ENCODE data around the gene CHCHD3. TPM values are rescaled to one million over a fixed set of nuclear protein-coding genes. Genes with fewer than 3 reads are reported as not detected.

CHCHD3 gene
- total RNA-seq, 4 donors from 2014 or later: 40.6 to 66.6 (median 48.1) TPM

GRCh38 chr7:133060004-133060403 lies 21.9 kb downstream of the CHCHD3 start:
- H3K27me3 ChIP-seq: no peaks in the 10 kb centered on the region
- H3K36me3 ChIP-seq: no peaks in the 10 kb centered on the region
- no peak overlapping the region for H3K27ac ChIP-seq
- DNase-seq (ENCODE audit: low spot score in 2 of 2): no peak
- peaks cover 0 to 16% (median 0%) of the 10 kb centered on the region in 4 donors for H3K4me1 ChIP-seq
- TF ChIP-seq CTCF (IDR thresholded peaks at IDR 0.05) (no peak), EP300 (IDR thresholded peaks at IDR 0.05) (no peak), POLR2A (IDR thresholded peaks at IDR 0.05) (no peak)
- H3K9me3 ChIP-seq: no peaks in the 10 kb centered on the region
- H3K4me3 ChIP-seq: no peak overlapping the region
- WGBS, 2 donors: 86 to 90% methylated on average over 6 of the region's 6 CpGs

- Histone ChIP-seq H3K4me1 (peaks cover 0 to 20% (median 2%) of the 10 kb centered on the region in 4 donors), H3K9me3 (no peaks in the 10 kb centered on the region), H3K27ac (no peak overlapping the region), H3K27me3 (no peaks in the 10 kb centered on the region), H3K4me3 (no peak overlapping the region), H3K36me3 (no peaks in the 10 kb centered on the region)
- no peak for TF ChIP-seq CTCF (IDR thresholded peaks at IDR 0.05)
- no peak for TF ChIP-seq POLR2A (IDR thresholded peaks at IDR 0.05)
- TF ChIP-seq EP300 (IDR thresholded peaks at IDR 0.05): no peak
- DNase-seq (ENCODE audit: low spot score in 2 of 2): no peak
- 96 to 97% methylated on average over 6 of the region's 6 CpGs for WGBS, 2 donors
Observed at GRCh38 chr7:133059263-133059662, 22.6 kb downstream of the CHCHD3 start.

- Histone ChIP-seq H3K36me3 (no peaks in the 10 kb centered on the region), H3K27ac (no peak overlapping the region), H3K9me3 (no peaks in the 10 kb centered on the region), H3K27me3 (no peaks in the 10 kb centered on the region), H3K4me3 (no peak overlapping the region), H3K4me1 (peaks cover 0 to 46% (median 13%) of the 10 kb centered on the region in 4 donors)
- DNase-seq (ENCODE audit: low spot score in 2 of 2): no peak
- 74 to 82% methylated on average over 4 of the region's 4 CpGs for WGBS, 2 donors
- no peak for TF ChIP-seq CTCF (IDR thresholded peaks at IDR 0.05)
- TF ChIP-seq POLR2A (IDR thresholded peaks at IDR 0.05): no peak
- TF ChIP-seq EP300 (IDR thresholded peaks at IDR 0.05): no peak
Observed at GRCh38 chr7:133056370-133057238, 25.3 kb downstream of the CHCHD3 start.

- TF ChIP-seq POLR2A (IDR thresholded peaks at IDR 0.05) (no peak), EP300 (IDR thresholded peaks at IDR 0.05) (no peak), CTCF (IDR thresholded peaks at IDR 0.05) (no peak)
- H3K9me3 ChIP-seq: no peaks in the 10 kb centered on the region
- no peaks in the 10 kb centered on the region for H3K36me3 ChIP-seq
- H3K27me3 ChIP-seq: no peaks in the 10 kb centered on the region
- 48 to 54% methylated on average over 2 of the region's 2 CpGs for WGBS, 2 donors
- H3K27ac ChIP-seq: no peak overlapping the region
- H3K4me3 ChIP-seq: no peak overlapping the region
- peaks cover 0 to 60% (median 18%) of the 10 kb centered on the region in 4 donors for H3K4me1 ChIP-seq
- no peak for DNase-seq (ENCODE audit: low spot score in 2 of 2)
Observed at GRCh38 chr7:133054162-133054840, 27.6 kb downstream of the CHCHD3 start.

Data from tibial nerve (tissue), 4 donors.